GM12873 (cell line): Measurements from ENCODE around the gene HOXA9.

ENCODE experiments used
- TF ChIP-seq, protein P1 (sequence below): IDR thresholded peaks from 2 replicates; pipeline ENCODE4 v1.5.1; 2012; ENCODE audit warnings: low read depth, mild to moderate bottlenecking, moderate library complexity, low read length, control low read depth; ENCODE audit not compliant: insufficient read depth; ENCODE audit errors: missing control alignments

HOXA9 gene

DNA sequence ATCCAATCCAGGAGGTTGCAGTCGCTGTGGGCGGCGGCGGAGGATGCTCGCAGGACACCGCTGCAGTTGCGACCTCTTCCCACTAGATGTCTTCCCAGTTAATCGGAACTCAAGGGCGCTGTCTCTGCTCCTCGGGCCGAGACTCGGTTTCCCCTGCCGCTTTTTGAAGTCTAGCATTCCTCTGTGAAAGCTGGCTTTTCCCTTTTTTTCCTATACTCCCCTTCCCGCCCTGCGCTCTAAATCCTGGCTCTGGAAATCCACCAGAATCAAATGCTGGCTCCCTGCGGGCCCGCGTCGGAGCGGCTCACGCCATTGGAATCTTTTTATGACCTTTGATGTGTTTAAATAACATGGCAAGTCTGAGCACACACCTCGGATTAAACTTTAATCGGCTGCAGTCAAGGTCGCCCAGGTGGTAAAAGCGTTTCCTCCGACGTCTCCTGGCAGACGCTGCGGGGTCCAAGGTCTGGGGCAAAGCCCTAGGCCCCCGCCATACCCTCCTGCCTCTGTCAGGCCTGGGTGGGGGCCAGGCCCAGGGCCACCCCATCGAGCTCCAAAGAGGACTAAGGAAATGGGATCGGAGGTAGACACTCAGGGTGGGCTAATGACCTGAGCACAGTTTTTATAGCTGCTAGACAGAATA is 45.2 kb upstream of the HOXA9 start:
- TF ChIP-seq, protein P1, sequence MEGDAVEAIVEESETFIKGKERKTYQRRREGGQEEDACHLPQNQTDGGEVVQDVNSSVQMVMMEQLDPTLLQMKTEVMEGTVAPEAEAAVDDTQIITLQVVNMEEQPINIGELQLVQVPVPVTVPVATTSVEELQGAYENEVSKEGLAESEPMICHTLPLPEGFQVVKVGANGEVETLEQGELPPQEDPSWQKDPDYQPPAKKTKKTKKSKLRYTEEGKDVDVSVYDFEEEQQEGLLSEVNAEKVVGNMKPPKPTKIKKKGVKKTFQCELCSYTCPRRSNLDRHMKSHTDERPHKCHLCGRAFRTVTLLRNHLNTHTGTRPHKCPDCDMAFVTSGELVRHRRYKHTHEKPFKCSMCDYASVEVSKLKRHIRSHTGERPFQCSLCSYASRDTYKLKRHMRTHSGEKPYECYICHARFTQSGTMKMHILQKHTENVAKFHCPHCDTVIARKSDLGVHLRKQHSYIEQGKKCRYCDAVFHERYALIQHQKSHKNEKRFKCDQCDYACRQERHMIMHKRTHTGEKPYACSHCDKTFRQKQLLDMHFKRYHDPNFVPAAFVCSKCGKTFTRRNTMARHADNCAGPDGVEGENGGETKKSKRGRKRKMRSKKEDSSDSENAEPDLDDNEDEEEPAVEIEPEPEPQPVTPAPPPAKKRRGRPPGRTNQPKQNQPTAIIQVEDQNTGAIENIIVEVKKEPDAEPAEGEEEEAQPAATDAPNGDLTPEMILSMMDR, result peak; percentile 83

DNA sequence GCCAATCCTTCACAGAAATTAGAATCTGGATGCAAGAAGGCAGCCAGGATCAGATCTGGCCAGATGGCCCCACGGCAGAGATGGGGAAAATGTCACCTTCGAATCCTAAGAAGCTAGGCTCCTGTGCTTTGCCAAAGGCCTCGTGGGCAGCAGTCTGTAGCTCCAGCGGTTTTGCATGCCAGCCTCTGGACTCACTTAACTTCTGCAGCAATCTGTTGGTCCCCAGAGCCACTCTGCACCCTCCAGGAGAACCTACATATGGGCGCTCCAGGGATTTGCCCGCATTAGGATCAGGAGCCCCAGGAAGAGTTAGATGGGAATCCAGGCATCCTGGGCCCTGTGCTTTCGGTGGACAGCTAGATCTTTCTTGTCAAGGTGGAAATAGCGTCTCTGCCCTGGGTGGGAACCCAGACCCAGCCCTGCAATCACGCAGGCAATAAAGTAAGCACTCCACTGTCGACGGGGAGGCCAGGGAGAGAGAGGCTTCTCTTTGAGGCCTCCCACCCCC is 44.6 kb upstream of the HOXA9 start:
- TF ChIP-seq, protein P1, result no peak

DNA sequence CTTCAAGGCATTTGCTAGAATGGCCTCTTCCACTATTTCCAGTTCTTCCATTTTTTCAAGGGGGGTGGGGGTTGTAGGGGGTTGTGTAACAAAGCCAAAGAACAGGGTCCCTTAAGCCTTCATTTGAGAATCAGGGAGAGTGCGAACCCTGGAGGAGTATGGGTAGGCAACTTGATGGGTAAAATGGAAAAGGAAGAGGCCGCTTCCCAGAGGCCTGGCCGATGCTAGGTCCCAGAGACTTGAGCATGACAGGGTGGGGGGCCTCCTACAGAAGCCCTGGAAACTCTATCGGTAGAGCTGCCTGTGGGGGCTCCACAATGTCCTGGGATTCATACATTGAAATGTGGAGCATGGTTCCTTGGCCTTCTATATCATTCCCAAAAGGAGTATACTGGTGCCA is 43.7 kb upstream of the HOXA9 start:
- TF ChIP-seq, protein P1, result no peak

DNA sequence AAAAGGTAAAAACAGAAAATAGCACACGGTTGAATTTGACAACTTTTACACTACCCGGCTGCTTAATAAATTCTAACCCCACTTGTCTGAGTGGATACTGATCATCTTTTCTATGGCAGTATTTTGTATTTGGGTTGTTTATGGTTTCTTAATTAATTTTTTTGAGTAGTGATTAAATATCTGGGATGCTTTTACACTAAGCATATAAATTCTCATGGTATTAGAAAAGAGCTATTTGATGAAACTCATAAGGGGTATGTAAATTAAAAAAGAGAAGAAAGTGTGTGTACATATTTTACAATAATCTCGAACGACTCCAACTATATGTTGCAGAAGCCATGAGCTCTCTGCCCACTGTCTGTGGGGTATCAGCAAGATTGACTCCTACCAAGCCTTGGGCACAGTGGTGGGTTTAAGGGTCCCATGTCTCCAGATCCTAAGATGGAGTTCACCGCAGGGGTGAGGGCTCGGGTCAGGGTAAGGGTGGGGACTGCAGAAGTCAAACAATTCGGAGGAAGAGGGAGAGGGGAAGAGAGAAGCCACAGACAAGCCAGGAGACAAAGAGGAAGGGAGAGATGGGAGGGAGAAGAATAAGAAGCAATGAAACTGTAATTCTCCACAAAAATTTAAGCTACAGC is 42.1 kb upstream of the HOXA9 start:
- TF ChIP-seq, protein P1, result no peak

DNA sequence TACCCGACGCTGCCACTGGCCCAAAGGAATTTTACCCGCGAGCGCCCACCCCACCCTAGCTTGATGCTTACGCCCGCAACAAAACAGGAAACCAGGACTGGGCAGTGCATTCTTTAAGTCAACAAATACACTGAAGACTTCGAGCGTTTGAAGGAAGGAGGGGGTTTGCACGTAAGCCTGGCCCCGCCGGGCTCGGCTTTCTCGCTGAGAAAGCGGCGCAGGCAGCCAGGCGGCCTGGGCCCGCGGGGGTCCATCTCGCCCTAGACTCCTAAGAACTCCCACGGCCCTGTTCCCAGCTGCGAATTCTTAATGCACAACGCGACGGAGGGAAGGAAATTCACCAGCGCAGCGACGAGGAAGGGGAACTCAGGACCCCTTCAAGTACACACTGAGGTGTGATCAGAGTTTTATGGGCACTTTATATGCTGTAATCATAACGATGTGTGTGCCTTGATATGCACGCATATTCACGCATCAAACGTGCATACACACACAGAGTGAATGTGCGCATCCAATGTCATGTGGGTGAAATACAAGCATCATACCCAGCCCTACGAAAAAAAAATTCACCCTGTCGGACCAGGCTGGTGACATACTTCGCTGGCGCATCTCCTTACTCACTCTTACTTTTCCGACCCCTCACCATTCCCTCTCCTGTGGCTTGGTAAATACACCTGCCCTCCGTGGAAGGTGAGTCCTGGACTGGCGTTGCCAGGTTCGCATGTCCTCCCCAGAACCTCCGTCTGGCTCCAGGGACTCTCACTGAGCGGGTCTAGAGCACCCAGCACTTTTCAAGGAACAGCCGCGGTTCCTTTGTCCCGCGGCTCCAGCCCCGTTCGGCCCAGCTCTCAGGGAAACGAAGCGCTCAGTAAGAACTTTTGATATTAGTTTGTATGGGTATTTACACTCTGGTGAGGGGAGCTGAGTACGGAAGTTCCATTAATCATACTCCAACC is 40.3 kb upstream of the HOXA9 start:
- TF ChIP-seq, protein P1, result no peak

DNA sequence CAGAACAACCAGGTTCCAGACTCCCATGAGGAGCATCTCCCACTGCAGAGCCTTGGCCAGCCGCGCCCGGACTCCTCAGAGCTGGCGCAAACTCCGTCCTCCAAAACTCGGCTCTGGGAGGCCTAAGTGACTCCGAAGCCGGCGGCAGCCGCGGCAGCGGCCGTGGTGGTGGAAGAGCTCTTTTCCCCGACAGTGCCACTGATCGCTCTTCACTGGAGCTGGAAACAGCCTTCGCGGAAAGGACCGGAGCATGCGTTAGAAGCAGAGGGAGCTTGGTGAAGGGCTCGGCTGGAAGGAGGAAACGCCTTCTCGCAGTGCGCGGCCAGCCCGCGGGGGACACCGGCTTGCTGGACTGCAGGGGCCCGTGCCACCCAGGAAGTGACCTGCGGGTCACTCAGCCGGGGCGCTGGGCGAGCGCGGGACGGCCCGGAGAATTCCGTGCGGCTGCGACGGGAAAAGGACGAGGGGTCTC is 39.5 kb upstream of the HOXA9 start:
- TF ChIP-seq, protein P1, result no peak
